A172 (cell line): ENCODE measurements around the gene GINS1. TPM values are rescaled to one million over a fixed set of nuclear protein-coding genes. Genes with fewer than 3 reads are reported as not detected.

Experiments
- DNase-seq: peaks from one replicate; pipeline ENCODE4 v3.0.0-alpha.2; 2015; ENCODE audit warnings: low spot score
- total RNA-seq: library from RNA; depleted of rRNA; stranded (reverse); fragments of >200 nt; shearing (Covaris generic); gene quantifications from 2 replicates; pipeline ENCODE4 v1.2.3, GENCODE V29; 2014; rRNA removed

The GINS1 gene
- total RNA-seq = 42.6 and 48.4 TPM in 2 replicates

DNA sequence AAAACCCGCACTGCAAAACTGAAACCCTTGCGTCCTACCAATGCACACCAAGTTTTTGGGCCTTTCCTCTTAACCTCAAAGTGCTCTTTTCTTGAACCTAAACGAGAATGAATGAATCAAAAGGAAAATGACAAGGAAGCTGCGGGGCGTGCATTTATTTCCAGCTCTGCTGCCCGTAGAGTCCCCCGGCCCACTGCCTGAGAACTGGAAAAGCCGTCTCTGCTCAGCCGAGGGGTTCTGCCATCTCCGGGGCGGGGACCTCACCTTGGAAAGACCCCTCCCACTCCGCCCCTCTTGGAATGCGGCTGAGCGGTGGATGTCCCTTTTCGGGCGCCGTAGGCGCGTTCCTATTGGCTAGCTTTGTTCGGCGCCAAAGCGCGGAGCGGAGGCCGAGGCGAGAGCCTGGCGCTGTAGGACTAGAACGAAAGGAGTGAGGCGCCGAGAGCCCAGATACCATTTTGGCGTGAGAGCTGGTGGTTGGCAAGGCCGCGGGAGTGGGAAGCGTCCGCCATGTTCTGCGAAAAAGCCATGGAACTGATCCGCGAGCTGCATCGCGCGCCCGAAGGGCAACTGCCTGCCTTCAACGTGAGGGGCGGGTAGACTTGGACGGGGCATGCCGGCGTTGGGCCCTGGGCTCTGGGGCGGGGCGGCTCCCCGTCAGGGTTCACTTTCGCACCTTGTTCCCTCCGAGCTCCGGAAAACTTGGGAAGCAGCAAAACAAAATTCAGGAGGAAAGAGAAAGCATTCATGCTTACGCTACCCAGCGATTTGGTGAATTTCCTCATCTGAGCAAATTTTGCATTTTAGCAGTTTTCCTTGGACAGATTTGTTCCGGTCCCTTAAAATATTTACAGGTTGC, at the start of gene GINS1:
Gene GINS1, plus strand, starts transcription at position 363 of the 859 bp plus-strand sequence. Its CDS starts 148 bp downstream, at position 511.
- peak; percentile 84 for DNase-seq

GRCh38 chr20:25360631-25361286, 46.7 kb upstream of the GINS1 start:
- peak; percentile 24 for DNase-seq

- DNase-seq = no peak
Measured at GRCh38 chr20:25361287-25361683, 46.2 kb upstream of the GINS1 start.

GRCh38 chr20:25364180-25364788, 43.2 kb upstream of the GINS1 start:
- no peak for DNase-seq

DNA sequence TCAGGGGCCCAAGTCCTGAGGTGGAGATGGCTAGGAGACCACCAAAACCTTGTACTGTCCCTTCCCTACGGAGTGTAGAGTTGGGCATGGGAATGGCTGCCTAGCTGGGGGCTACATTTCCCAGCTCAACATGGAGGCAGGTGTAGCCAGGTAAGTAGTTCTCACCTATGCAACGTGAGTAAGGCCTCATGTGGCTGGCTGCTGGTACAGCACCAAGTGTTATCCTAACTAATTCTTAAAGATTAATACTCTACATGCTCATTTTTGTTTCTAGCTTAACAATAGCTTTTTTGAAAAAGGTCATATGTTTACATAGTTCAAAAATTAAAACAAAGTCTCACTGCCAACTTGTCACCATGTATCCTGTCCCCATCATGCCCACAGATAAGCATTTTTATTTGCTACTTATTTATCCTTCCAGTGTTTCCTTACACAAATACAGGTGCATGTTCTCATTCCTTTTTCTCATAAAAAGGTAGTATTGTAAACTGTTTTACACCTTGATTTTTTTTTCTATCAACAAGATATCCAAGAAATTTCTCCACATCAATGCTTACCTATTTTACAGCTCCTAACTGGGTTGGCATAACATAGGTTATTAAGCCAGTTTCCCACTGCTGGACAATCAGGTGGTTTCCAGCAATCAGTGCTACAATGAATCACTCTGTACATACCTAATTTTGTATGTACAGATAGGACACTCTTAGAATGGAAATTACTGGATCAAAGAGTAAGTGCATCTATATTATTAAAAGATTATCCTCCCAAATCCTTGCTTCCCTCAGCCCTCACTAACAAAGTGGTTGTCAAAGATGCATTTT, 42.4 kb upstream of the GINS1 start:
- DNase-seq = no peak

- no peak for DNase-seq
Measured at GRCh38 chr20:25368526-25368925, 38.9 kb upstream of the GINS1 start.

- no peak for DNase-seq
Measured at GRCh38 chr20:25368976-25369375, 38.5 kb upstream of the GINS1 start.

DNA sequence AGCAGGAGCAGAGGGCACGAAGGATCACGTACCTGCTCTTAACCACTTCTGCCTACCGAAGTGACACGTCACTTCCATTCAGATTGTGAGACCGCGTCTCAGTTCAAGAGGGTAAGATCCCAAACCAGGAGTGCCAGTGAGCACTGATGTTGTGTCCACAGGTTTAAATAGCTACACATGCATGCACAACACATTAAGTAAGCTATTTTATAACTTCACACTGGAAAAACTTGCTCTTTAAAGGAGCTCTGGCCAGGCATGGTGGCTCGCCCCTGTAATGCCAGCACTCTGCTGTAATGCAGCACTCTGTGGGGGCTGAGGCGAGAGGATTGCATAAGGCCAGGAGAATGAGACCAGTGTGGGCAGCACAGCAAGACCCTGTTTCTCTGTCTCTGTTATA, 37.9 kb upstream of the GINS1 start:
- DNase-seq = no peak

GRCh38 chr20:25369971-25370370, 37.5 kb upstream of the GINS1 start:
- DNase-seq = no peak

- DNase-seq = peak; percentile 88
Measured at GRCh38 chr20:25372584-25373336, 34.7 kb upstream of the GINS1 start.

DNA sequence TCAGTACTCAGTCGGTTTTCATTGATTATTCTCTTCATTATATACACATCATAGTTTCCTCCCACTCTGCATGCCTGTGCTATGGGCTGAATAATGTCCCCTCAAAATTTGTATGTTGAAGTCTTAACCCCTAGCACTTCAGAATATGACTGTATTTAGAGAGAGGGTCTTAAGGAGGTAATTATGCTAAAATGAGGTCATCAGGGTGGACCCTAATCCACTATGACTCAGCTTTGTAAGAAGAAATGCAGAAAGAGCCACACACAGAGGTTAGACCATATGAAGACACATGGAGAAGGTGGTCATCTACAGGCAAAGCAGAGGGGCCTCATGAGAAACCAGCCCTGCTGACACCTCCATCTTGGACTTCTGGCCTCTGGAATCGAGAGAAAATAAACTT, 32.6 kb upstream of the GINS1 start:
- DNase-seq = no peak

DNA sequence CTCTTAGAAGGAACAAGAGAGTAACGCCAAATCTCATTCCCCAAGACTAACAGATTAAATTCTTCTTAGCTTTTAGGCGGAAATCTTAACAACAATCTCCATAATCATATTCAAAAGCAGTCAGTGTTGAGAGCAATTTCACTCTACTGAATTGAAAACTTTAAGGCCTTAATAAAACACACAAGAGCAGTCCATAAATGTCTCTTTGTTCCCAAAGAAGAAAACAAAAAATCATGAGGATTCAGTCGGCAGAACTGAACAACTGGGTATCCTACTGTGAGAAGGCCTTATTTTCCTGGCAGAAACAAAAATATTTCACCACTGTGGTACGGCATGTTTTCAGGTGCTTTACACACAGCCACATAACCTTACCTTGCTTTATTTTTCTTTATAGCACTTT, 31.2 kb upstream of the GINS1 start:
- DNase-seq = no peak

DNA sequence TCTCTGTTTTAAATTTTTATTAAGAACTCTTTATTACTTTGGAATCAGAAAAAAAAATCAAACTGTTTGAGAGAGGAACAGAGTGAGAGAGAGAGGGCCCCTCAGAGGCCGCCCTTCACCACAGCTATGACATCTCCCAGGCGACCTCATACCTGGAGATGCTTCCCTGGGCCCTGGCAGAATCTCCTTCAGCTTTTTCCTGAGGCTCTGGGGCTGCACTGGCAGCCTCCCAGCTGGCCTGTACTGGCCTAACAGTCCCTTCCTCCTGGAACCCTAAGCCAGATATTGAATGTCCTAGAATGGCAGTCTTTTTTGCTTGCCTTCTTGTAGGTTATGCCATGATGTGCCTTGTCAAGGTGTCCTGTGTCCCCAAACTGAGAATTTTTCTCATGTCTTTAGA, 30.6 kb upstream of the GINS1 start:
- DNase-seq = no peak

- DNase-seq = no peak
Measured at GRCh38 chr20:25378189-25378883, 29.1 kb upstream of the GINS1 start.

GRCh38 chr20:25378884-25379733, 28.4 kb upstream of the GINS1 start:
- DNase-seq = no peak

DNA sequence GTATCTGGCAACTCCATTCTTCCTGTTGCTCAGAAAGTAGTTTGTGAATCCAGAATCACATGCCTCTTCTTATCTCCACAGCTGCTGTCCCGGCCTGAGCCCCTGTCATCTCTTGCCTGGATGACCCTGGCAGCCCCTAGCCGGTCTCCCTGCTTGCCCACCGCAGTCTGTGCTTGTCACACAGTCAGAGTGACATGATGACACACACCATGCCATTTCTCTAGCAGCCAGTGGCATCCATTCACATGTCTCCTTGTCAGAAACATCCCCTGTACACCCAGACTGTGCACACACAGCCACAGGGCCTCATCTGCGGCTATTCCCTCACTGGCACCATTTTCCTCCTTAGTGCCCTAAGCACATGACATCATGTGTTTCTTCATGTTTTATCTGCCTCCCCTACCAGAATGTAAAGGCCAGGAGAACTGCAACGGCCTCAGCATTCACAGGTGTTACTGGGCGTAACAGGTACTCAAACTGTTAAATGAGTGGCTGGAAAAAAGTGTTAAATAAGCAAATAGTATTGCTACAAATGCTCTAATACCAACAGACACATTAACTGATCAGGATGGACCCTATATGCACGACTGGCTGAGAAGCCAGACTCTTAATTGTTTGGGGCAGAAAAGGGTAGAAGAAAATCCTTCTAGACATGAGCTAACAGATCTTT, 26.4 kb upstream of the GINS1 start:
- no peak for DNase-seq

GRCh38 chr20:25382704-25383370, 24.6 kb upstream of the GINS1 start:
- no peak for DNase-seq

DNA sequence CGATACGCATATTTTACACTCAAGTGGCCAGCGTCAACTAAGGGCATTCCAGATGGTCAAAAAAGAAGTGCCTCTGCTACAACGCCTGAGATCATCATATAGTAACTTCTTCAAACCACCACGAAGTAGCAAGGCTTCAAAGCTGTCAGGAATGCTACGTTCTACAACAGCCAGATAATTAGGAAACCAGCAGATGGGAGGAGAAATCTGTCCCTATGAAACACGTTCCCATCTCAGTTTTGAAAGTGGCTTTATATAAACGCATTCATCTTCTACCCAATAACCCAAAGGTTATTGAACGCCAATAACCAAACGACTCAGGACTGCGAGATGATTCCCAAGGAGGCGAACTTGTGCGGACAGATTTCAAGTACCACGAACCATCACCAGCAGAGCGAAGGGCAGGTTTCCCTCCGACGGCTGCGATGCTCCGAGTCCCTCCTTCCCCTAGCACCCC, 18.0 kb upstream of the GINS1 start:
- peak; percentile 38 for DNase-seq
